Umbilical cord (tissue), 2 donors: ENCODE data around the gene STAT5A. TPM values are rescaled to one million over a fixed set of nuclear protein-coding genes. Genes with fewer than 3 reads are reported as not detected.
"Not testable (repeated sequence)": the region's sequence is repeated elsewhere in the genome, so short reads cannot be mapped to it uniquely, and the experiment has no call there.

ENCODE experiments used
- DNase-seq: peaks from one replicate; pipeline ENCODE4 v3.0.0-alpha.2; 2015; ENCODE audit warnings: low spot score
- total RNA-seq: library from RNA; depleted of rRNA; stranded (reverse); fragments of >200 nt; gene quantifications from one replicate; pipeline ENCODE4 v1.2.3, GENCODE V29; 2014; ENCODE audit warnings: low replicate concordance; ENCODE audit not compliant: insufficient read depth

The STAT5A gene
- total RNA-seq, 1 donor from 2014 or later = 66.7 TPM

DNA sequence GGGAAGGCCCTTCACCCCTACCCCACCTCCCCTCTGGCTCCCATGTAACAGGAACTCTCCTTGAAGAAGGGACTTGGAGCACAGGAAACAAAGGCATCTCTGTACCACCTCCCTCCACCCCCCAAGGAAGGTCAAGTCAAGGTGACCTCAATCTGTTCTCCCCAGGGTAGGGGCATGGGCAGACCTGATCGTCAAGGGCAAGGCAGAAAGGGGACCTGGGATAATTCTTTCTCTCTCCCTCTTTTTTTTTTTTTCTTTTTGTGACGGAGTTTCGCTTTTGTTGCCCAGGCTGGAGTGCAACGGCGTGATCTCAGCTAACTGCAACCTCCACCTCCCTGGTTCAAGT is 4.3 kb upstream of the STAT5A start:
- DNase-seq = no peak

DNA sequence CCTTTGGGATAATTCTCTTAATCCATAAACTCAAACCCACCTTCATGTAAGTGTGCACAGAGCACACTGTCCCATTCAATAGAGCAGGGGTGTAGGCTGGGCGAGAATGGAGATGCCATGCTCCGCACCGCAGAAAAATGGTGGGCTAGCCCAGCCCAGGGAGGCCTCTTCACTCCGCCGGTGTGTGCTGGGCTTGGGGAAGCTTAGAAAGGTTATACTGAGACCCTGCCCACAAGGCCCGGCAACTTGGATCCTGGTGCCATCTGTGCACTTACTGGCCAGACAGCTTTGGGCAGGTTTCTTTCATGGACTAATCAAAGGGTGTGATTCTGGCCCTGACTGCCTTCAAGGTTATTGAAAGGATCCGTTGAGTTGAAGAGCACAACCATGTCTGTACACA is 3.7 kb upstream of the STAT5A start:
- no peak for DNase-seq

DNA sequence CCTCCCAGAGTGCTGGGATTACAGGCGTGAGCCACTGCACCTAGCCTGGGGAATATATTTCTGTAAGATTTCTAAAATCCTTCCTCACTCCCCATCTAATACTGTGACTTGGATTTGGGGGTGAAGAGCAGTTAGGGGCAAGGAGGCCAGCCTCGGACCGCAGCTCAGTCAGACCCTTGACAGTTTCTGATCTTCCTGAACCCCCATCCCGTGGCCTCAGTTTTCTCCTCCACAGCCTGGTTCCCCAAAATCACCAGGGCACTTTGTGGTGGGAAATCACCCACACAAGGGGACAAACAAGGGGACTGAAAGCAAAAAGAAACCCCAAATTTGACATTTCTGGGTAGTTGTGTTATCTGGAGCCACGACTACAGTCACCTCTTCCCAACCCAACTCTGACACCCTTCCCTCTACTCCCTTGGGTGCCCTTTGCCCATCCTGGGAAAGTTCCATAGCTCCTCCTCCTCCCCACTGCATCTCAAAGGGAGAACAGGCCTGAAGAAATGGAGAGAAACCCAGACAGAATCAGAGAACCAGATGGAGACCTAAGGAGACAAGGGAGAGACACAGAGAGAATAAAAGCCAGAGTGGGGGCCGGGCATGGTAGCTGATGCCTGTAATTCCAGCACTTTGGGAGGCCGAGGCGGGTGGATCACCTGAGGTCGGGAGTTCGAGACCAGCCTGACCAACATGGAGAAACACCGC is 2.8 kb upstream of the STAT5A start:
- DNase-seq = no peak

DNA sequence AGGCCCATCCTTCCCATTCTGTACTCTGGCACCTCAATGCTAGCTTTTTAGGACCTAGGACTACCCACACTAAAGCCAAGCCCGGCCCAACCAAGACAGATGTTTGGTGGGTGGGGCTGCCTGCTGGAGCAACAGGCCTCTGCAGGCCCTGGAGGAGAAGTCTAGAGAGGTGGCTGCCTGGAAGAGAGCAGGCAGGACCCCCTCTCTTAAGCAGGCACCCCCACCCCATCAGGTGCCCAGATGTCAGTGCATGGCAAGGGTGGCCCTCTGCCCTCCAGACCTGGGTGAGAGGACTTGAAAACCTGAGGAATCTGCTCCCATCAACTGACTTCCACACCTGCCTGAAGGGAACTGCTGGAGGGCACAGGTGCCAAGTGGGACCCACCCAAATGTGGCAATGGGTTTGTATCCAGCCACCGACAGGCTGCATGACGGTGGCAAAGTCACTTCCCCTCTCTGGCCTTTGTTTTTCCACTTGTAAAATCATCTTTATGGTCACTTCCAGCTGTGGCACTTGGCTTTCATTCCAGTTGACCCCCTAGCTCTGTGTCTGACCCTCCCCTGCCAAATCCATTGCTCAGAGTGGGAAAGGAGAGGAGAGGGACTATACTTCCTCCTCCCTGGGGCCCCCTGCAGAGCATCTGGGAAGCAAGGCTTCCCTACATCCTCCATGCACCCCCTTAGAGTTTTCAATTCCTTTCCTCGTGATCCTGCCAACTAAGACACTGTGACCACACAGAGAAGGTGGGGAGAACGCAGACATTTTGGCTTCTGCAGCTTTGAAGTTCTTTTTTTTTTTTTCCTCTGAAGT is 1.7 kb upstream of the STAT5A start:
- DNase-seq = peak; percentile 60

DNA sequence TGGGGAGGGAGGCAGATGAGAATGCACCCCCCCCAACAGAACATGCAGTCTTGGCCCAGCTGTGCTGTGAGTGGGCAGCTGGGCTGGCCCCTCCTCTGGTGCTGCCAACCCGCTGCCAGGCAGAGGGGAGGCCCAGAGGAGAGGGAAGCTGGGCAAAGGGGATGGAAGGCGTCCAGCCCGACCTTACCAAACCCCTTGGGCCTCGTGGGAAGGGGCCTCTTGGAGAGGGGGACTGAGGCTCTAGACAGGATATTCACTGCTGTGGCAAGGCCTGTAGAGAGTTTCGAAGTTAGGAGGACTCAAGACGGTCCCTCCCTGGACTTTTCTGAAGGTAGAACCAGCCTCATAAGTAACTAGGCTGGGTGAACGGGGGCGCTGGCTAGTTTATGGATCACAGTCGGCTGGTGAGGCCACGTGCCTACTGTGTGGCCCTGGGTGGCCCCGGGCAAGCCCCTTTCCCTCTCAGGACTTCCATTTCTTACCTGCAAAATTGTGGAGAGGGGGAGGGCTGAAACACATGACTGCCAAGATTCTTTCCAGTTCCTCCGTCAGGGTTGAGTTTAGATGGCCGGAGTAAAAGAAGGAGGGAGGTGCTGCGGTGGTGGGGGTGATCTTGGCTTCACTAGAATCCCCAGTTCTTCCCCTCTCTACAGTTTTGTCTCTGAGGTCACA is 857 bp upstream of the STAT5A start:
- DNase-seq = peak; percentile 70

DNA sequence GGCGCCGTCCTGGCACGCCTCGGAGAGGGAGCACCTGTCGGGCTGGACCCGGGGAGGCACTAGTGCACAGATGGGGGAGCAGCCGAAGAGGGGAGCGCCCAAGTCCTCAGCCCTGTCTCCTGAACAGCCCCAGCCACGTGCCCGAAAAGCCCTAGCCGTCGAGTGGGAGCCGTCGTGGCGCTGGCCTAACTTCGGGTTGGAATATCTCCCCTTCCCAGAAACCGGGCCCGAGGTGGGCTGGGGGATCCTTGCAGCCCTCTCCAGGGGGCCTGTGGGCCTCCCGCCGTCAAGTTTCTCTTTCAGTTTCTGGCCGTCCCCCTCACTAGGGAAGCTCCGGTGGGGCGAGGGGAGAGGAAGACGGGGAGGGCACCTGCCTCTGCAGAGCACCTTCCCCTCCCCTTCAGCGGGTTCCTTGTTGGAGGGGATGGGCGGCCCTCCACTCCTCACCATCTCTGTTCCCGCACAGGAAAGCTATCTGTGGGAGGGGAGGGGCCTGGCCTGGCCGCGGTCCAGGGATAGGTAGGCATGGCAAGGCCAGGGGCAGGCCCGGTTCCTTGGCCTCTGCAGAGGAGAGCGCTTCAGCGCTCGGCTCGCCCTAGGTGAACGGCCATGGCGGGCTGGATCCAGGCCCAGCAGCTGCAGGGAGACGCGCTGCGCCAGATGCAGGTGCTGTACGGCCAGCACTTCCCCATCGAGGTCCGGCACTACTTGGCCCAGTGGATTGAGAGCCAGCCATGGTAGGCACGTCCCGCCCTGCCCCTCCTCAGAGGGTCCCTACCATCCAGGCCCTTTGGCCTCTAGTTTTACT is 709 bp downstream of the STAT5A start:
- DNase-seq = no peak

DNA sequence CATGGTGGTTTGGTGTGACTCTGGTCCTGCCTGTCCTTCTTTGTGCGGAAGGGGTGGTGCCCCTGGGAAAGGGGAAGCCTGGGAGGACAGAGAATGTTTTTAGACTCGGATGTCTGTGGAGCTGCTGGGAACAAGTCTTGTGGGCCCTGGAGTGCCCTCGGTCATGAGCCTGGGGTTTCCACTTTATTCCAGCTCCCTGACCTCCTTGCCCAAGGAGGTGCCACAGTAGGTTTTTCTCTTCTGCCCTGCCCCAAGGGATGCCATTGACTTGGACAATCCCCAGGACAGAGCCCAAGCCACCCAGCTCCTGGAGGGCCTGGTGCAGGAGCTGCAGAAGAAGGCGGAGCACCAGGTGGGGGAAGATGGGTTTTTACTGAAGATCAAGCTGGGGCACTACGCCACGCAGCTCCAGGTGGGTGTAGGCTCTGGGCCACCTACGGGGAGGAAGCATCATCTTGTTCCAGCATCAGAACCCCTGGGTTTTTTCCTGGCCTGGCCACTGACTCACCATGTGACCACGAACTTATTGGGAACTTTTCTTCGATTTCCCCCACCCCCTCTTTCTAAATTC is 1.4 kb downstream of the STAT5A start:
- no peak for DNase-seq

DNA sequence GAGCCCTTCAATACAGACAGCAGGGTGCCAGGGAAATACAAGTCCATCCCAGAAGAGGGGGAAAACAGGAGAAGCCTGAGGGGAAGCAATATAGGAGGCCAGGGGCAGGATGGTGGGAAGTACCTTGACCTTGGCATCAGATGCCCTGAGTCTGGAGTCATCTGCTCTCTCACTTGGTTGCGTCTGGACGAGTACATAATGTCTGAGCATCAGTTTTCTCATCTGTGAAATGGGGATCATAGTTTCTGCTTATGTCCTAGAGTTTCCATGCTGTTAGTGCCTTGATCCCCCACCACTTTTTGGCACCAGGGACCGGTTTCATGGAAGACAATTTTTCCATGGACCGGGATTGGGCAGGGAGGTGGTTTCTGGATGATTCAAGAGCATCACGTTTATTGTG is 2.3 kb downstream of the STAT5A start:
- DNase-seq = no peak

DNA sequence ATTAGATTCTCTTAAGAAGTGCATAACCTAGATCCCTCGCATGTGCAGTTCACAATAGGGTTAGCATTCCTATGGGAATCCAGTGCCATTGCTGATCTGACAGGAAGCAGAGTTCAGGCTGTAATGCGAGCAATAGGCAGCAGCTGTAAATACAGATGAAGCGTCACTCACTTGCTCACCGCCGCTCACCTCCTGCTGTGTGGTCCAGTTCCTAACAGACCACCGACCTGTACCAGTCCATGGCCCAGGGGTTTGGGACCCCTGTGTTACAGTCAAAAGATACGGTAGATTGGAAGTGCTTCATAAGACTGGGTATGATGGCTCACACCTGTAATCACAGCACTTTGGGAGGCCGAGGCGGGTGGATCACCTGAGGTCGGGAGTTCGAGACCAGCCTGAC is 2.8 kb downstream of the STAT5A start:
- no peak for DNase-seq

DNA sequence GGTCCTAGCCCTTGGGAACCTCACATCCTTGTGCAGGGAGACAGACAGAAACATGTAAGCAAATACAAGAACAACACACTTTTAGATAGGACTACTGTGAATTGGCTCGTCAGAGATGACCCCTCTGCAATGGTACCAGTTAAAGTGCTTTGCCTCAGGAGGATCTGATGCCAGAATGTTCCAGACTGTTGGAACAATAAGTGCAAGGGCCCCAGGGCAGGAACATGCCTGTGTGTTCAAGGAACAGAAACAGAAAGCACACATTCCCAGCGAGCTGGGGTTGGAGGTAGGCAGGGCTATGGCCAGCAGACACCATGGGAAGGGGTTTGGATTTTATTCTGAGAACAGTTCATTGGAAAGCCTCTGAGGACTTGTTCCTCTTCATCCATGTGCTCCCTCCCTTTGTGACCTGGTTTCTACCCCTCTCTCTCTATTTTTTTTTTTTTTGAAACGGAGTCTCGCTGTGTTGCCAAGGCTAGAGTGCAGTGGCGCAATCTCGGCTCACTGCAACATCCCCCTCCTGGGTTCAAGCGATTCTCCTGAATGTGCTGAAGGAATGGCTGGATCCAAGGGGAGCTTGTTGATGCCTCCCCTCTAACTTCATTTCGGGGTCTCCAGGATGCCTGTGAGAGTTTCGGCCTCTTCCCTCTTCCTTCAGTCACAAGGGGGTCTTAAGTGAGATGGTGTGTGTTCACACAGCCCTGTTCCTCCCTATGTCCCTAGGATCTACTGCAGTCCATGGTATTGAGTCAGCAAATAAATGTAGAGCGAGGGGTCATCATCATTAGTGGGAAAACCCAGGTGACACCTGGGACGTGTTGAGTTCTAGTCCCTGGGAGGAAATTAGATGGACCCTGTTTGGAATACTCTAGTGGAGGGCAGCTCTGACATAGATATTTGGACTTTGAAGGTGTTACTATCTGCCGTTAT is 6.4 kb downstream of the STAT5A start:
- DNase-seq = no peak

DNA sequence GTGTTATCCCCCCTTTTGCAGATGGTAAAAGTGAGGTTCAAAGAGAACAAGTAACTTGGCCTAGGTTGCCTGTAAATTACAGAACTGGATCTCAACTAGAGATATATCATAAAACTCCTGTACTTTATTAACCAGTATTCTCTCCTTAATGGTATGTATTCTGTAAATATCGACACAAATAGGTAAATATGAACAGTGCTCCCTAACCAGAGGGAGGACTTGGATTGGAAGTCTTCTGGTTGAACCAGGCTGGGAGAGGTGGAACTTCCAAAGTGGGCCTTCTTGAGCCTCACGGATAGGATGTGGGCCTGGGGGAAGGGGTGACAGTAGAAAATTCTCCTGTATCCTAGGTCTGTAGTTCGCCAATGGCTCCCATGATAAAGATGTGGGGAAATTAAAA is 7.7 kb downstream of the STAT5A start:
- no peak for DNase-seq

DNA sequence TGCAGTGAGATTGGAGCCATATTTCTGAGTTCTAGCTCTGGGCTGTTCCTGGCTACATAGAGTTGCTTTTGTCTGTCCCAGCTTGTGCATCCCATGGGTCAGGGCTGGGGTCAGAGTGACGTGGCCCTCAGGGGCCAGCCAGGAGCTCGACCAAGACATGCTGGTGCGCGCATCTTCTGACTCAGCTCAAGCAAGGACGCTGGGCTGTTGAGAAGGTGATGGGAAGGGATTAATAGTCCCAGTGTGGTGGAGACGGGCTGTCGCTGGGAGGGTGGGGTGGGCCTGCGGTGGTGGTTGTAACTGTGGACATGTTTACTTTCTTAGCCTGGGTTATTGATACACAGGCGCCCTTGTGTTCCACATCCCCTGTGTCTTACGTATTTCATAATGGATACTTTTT is 9.5 kb downstream of the STAT5A start:
- not testable (repeated sequence) for DNase-seq

DNA sequence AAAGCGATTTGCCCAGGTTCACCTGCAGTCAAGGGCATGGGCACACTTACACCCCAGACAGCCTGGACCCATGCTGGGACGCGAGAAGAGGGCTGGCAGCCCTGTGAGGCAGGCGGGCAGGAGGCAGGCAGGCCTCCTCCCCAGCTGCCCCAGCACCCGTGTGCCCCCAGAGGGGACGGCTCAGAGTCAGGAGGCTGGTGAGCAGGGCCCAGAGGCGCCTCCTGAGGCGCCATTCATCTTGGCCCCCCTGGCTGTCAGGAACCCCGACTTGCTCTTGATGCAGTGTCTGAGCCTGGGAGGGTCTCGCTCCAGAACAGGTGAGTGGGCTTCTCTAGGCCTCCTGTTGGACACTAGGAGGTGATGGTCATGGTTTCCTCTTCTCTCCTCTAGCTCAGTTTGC is 11.1 kb downstream of the STAT5A start:
- not testable (repeated sequence) for DNase-seq

DNA sequence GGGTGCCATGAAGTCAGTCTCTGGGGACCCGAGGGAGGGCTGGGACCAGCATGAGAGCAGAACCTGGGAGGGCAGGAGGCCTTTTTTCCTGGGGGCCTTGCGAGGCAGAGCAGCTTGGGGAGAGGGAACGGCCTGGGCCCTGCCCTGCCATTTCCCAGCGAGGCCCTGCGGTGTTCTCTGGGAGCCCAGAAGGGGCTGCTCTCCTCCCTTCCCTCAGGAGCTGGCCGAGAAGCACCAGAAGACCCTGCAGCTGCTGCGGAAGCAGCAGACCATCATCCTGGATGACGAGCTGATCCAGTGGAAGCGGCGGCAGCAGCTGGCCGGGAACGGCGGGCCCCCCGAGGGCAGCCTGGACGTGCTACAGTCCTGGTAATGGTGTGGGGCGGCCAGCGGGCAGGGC is 11.6 kb downstream of the STAT5A start:
- not testable (repeated sequence) for DNase-seq

DNA sequence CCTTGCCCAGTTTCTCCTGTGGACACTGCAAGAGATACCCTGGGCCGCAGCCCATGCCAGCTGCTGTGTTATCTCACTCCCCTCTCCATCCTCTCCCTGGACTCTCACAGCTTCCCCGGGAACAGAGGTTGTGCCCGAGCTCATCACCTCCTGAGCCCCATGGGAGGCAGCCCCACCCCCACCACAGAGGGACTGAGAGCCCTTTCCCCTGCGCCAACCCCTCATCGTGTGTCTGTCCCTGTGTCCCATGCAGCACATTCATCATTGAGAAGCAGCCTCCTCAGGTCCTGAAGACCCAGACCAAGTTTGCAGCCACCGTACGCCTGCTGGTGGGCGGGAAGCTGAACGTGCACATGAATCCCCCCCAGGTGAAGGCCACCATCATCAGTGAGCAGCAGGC is 12.7 kb downstream of the STAT5A start:
- no peak for DNase-seq

DNA sequence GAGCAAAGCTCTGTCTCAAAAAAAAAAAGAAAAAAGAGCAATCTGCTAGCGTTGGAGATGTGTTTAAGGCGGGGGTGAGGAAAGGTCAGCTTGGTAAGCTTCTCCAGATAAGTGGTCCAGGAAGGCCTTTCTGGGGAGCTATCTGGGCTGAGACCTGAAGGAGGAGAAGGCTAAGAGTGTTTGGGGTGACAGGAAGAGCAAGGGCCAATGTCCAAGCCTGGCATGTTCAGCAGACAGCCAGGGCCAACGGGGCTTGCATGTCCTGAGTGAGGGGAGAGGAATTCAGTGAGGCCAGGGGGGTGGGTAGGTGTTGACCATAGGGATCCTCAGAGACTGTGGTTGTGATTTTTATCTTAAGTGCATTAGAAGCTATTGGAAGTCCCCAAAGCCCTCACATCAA is 15.4 kb downstream of the STAT5A start:
- no peak for DNase-seq

DNA sequence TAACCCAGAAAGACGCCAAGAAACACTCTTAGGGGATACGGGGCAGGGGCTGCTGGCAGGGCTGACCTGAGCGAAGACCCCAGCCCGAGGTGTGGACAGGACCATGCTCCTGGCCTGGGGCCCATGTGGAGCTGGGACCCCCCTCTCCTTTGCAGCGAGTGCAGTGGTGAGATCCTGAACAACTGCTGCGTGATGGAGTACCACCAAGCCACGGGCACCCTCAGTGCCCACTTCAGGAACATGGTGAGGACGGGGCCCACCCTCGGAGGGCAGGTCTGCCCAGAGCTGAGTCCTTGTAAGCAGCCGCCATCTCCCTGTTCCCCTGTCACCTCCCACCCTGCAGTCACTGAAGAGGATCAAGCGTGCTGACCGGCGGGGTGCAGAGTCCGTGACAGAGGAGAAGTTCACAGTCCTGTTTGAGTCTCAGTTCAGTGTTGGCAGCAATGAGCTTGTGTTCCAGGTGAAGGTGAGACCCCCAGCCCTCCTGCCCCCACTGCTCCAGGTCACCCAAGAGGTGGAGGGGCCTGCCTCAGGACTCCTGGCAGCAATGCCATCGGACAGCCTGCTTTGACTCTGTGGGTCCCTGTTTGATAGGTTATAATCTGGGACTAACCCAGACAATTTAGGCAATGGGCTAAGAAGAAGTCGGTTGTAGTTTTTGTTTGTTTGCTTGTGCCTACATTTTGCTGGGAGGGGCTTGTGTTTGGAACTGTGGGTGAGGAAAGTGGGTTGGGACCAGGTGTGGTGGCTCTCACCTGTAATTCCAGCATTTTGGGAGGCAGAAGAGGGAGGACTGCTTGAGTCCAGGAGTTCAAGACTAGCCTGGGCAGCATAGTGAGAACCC is 16.1 kb downstream of the STAT5A start:
- DNase-seq = no peak

DNA sequence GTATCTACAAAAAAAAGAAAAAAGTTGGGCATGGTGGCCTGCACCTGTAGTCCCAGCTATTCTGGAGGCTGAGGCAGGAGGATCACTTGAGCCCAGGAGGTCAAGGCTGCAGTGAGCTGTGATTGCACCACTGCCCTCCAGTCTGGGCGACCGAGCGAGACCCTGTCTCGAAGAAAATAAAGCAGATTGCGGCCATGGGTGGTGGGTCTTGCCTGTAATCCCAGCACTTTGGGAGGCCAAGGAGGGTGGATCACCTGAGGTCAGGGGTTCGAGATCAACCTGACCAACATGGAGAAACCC is 16.7 kb downstream of the STAT5A start:
- DNase-seq = not testable (repeated sequence)

DNA sequence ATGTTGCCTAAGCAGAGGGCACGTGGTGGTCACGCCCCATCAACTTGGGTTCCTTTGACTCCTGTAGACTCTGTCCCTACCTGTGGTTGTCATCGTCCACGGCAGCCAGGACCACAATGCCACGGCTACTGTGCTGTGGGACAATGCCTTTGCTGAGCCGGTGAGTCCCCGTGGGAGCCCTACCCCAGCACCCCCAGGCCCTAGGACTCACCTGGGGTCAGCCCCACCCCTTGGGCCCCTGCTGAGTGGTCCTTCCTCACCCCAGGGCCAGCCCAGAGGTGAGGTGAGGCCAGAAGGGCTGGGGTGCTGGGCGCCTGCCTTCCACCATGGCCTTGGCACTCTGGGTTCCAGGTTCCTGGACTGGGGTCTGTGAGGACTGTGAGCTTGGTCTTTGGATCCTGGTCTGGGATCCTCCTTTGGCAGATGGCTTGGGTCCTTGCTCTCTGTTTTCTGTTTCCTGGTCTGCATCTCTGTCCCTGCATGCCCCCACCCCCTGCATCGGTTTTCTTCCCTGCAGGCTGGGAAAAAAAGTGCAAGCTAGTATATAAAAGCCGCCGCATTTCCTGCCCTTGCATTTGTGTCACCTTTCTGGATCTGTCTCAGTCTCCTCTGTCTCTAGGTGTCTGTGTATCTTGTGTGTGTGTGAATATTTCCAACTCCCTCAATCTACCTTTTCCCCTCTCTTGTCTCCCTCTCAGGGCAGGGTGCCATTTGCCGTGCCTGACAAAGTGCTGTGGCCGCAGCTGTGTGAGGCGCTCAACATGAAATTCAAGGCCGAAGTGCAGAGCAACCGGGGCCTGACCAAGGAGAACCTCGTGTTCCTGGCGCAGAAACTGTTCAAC is 17.5 kb downstream of the STAT5A start:
- DNase-seq = no peak
